ENCODE results near the gene PGA5.
"Not testable (repeated sequence)": the region's sequence is repeated elsewhere in the genome, so short reads cannot be mapped to it uniquely, and the experiment has no call there.

The PGA5 gene

DNA sequence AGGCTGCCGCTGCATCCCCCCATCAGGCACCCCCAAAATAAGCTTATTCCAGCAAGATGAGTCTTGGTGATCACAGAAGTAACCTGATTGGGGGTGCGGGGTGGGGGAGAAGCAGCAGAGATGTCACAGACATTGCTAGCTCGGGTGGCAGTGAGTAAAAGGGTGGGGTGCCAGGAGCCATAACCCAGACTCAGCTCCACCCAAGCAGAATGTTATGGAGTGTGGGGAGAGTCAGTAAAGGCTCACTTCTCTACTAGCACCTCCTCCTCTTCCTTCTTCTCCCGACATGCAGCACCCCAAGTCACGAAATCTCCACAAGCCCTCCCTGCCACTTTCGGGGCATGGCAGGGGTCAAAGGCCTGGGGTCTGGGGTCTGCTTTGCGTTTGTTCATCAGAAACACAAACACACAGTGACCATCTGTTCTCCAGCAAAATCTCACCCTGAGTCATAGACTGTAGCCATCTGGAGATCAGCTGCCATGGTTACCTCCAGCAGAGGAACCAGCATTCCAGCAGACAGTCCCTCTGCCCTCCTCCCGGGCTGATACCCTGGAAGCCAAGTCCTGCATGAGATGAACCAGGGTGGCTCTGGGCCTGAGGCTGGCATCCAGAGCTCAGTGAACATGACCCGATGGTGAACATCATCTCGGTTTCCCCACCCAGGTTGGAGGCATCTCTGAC, 14.4 kb upstream of the PGA5 start:
- FAIRE-seq; DNase-seq (ENCODE audit: low spot score): not testable (repeated sequence)

DNA sequence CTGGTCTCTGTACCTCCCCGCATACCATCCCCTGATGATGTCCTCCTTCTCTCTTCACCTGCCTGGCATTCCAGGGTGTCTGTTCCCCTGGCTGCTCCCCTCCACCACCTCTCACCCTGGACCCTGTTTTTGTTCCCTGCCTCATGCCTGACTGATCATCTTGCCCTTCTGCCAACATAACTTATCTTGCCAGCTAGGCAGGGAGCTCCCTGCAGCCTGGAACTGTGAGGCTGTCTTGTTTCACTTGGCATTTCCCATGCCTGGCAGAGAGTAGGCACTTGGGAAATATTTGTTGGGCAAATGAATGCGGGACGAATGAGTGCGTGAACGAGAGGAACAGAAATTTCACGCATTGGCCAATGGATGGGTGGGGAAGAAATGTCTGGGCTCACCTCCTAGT, 11.5 kb upstream of the PGA5 start:
- FAIRE-seq; DNase-seq (ENCODE audit: low spot score): not testable (repeated sequence)

DNA sequence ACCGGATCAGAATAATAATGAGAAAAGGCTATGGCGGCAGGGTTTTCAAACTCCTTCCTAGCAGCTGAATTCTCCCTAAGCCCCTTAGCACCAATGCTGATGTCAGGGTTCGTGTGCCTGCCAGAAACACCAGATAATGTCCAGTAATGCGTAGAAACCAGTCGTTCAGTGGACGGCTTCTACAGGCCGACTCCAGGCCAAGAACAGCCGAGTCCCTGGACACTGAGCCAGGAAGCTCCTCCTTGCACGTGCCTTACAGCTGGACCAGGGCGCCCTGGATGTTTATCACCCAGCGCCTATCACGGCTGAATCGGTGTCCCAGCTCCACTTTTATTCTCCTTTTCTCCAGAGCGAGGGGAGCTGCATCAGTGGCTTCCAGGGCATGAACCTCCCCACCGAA, 9.9 kb upstream of the PGA5 start:
- not testable (repeated sequence) for FAIRE-seq; DNase-seq (ENCODE audit: low spot score)

DNA sequence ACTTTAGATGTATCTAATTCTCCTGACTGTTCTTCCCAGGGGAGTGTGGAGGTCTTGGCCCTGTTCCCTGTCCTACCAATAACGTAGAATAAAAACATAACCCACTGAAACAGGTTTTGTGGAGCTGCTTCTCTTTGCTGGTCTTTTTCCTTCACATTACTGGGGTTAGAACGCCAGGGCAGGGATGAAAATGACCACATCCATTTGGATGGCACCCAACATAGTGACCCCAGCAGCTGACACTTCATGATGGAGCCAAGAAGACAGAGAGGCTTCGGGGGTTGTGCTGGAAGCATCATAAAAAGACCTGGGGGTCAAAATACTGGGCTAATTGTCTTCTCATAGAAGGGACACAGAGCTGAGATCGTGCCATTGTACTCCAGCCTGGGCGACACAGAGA, 9.4 kb upstream of the PGA5 start:
- not testable (repeated sequence) for DNase-seq (ENCODE audit: low spot score); FAIRE-seq

DNA sequence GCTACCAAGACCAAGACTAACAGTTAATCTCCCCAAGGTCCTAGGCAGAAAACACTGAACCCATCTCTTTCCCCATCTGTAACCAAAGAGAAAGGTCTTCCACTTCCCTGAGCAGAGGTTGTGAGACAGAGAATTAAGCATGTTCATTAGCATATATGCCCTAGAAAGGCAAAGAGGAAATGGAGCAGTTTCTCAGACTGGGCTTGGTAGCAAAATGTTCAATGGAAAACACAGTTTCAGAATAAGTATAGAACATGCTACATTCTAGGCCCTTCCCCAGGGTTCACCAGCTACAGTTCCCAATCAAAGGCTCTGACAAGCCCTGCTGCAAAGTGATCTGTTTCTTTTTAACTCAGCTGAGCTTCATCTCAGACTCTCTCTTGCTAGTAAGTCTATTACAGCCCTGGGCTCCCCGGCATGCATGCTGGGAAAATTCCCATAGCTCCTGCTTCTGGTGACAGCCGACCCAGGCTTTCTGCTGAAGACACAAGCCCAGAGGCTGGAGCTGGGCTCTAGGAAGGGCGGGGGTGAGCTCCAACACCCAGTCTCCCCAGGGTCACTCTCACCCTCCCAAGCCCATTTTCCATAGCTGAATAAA, 8.3 kb upstream of the PGA5 start:
- FAIRE-seq; DNase-seq (ENCODE audit: low spot score): not testable (repeated sequence)

DNA sequence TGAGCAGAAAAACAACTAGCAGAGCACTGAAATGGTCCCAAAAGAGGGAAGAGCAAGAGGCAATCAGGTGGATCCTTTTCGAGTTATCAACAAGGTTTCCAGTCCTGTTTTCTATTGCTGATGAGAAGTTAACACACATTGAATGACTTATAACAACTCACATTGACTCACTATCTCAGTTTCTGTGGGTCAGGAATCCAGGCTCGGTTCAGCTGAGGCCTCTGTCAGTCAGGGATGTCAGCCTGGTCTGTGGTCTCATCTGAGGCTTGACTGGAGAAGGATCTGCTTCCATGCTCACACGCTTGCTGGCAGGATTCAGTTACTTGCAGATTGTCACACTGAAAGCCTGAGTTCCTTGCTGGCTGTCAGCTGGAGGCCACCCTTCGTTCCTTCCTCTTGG, 3.8 kb upstream of the PGA5 start:
- FAIRE-seq; DNase-seq (ENCODE audit: low spot score): not testable (repeated sequence)

DNA sequence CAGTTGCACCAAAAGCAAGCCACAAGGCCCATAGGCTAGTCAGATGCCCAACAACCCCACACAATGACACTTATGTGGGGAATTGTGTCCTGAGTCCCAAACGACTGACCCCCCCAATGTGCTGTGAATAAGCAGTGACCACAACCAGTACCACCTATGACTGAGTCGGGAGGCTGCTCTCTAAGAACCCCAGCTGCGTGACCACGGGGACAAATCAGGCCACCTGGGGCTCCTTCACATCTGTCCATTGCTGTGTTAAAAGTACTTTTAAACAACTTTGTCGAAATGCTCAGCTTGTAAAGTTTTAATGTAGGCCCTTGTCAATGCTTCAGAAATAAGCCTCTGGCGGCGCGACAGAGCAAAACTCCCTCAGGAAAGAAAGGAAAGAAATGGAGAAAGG, 687 bp upstream of the PGA5 start:
- not testable (repeated sequence) for FAIRE-seq; DNase-seq (ENCODE audit: low spot score)

DNA sequence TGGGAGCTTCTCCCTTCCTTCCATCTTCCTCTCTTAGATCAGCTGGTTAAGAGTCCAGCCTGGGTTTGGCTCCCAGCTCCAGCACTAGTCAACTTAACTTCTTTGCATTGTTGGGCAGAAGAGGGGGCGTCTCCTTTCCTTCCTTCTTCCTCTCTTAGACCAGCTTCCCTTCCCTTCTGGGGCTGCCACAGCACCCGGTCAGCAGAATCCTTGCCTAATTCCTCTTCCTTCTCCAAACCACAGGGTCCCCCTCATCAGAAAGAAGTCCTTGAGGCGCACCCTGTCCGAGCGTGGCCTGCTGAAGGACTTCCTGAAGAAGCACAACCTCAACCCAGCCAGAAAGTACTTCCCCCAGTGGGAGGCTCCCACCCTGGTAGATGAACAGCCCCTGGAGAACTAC, 551 bp downstream of the PGA5 start:
- DNase-seq (ENCODE audit: low spot score); FAIRE-seq: not testable (repeated sequence)

DNA sequence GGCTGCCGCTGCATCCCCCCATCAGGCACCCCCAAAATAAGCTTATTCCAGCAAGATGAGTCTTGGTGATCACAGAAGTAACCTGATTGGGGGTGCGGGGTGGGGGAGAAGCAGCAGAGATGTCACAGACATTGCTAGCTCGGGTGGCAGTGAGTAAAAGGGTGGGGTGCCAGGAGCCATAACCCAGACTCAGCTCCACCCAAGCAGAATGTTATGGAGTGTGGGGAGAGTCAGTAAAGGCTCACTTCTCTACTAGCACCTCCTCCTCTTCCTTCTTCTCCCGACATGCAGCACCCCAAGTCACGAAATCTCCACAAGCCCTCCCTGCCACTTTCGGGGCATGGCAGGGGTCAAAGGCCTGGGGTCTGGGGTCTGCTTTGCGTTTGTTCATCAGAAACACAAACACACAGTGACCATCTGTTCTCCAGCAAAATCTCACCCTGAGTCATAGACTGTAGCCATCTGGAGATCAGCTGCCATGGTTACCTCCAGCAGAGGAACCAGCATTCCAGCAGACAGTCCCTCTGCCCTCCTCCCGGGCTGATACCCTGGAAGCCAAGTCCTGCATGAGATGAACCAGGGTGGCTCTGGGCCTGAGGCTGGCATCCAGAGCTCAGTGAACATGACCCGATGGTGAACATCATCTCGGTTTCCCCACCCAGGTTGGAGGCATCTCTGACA, 4.4 kb downstream of the PGA5 start:
- not testable (repeated sequence) for DNase-seq (ENCODE audit: low spot score); FAIRE-seq

DNA sequence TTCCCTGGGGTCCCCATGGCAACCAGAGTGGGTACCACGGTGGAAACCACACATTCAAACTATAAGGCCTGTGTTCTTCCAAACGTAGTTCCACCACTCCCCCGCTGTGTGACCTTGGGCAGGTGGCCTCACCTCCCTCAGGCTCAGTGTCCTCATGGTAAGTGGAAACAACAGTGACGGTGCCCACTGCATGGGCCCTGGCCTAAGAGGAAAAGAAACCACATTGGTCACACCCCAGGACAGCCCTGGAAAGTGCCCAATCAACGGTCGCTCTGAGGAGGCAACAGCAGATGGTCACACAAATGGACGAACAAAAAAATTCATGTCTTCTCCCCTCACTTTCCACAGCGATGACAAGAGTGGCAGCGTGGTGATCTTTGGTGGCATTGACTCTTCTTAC, 7.1 kb downstream of the PGA5 start:
- not testable (repeated sequence) for FAIRE-seq; DNase-seq (ENCODE audit: low spot score)

DNA sequence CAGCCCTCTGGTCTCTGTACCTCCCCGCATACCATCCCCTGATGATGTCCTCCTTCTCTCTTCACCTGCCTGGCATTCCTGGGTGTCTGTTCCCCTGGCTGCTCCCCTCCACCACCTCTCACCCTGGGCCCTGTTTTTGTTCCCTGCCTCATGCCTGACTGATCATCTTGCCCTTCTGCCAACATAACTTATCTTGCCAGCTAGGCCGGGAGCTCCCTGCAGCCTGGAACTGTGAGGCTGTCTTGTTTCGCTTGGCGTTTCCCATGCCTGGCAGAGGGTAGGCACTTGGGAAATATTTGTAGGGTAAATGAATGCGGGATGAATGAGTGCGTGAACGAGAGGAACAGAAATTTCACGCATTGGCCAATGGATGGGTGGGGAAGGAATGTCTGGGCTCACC, 8.2 kb downstream of the PGA5 start:
- not testable (repeated sequence) for FAIRE-seq; DNase-seq (ENCODE audit: low spot score)

DNA sequence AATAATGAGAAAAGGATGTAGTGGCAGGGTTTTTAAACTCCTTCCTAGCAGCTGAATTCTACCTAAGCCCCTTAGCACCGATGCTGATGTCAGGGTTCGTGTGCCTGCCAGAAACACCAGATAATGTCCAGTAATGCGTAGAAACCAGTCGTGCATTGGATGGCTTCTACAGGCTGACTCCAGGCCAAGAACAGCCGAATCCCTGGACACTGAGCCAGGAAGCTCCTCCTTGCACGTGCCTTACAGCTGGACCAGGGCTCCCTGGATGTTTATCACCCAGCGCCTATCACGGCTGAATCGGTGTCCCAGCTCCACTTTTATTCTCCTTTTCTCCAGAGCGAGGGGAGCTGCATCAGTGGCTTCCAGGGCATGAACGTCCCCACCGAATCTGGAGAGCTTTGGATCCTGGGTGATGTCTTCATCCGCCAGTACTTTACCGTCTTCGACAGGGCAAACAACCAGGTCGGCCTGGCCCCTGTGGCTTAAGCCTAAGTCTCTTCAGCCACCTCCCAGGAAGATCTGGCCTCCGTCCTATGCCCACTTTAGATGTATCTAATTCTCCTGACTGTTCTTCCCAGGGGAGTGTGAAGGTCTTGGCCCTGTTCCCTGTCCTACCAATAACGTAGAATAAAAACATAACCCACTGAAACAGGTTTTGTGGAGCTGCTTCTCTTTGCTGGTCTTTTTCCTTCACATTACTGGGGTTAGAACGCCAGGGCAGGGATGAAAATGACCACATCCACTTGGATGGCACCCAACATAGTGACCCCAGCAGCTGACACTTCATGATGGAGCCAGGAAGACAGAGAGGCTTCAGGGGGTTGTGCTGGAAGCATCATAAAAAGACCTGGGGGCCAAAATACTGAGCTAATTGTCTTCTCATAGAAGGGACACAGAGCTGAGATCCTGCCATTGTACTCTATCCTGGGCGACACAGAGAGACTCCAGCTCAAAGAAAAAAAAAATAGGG, 10.1 kb downstream of the PGA5 start:
- FAIRE-seq; DNase-seq (ENCODE audit: low spot score): not testable (repeated sequence)

DNA sequence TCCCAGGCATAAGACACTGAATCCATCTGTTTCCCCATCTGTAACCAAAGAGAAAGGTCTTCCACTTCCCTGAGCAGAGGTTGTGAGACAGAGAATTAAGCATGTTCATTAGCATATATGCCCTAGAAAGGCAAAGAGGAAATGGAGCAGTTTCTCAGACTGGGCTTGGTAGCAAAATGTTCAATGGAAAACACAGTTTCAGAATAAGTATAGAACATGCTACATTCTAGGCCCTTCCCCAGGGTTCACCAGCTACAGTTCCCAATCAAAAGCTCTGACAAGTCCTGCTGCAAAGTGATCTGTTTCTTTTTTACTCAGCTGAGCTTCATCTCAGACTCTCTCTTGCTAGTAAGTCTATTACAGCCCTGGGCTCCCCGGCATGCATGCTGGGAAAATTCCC, 11.4 kb downstream of the PGA5 start:
- not testable (repeated sequence) for DNase-seq (ENCODE audit: low spot score); FAIRE-seq

DNA sequence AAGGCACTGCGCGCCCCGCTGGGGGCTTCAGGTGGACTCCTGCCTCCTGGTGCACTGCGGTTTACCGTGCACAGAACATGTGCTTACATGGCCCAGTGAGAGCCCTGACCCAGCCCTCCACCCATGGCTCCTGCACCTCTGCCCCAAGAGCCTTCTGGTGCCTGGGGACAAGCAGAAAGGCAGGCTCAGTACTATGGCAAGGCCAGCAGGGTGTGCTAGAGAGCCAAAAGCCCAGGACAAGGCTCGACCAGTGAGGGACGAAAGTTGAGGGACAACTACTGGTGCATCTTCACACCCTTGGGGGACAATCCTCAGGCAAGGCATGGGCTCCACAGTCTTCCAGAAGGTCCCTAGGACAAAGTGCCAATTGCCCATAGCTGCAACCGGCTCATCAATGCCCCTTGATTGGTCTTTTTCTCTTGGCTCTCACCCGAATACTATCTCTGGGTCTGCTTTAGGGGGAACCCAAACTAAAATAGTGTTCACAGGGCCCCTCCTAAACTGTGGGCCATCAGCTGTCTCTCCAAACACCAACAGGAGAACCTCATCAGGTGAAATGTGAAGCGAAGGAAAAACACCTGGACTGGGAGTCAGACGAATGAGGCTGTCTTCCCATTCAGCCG, 13.5 kb downstream of the PGA5 start:
- no peak for FAIRE-seq
- DNase-seq (ENCODE audit: low spot score), result peak; percentile 81

DNA sequence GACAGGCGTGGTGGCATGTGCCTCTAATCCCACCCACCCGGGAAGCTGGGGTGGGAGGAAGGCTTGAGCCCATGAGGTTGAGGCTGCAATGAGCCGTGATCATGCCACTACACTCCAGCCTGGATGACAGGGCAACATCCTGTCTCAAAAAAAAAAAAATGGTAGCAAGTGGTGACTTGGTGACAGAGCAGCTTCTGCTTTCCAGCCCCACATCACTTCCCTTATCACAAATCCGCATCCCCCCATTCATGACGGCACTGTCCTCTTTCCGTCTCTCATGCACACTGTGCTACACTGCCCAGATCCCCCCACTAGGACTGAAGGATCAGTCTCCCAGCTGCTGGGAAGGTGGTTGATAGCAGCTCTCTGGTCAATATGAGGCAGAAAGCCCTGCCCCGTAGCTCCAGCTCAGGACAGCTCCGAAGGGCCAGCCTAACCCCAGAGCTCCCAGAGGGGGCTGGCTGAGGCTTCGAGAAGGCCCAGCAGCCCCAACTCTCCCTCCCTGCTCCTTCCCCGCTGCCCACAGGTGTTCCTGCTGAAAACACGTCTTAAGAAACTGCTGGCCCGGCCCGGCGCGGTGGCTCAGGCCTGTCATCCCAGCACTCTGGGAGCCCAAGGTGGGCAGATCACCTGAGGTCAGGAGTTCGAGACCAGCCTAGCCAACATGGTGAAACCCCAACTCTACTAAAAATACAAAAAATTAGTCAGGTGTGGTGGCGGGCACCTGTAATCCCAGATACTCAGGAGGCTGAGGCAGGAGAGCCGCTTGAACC, 15.9 kb downstream of the PGA5 start:
- DNase-seq (ENCODE audit: low spot score) (no peak), FAIRE-seq (no peak)

DNA sequence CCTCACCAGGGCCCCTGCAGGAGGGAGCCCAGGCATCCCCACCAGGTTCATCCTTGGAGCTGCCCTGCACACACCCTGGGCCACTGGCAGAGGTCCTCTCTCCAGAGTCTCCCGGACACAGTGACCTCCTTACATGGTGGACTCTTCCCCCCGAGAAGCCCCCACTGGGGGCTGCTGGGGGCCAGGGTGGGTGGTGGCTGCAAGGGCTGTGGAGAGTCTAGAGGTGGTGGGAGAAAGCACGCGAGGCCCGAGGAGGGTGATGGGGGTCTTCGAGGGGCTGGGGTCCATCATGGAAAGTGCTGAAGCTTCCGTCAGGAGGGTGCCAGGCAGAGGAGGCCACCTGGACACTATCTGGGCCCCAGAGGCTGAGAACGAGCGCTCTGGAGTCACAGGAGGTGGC, 17.6 kb downstream of the PGA5 start:
- FAIRE-seq, result no peak

DNA sequence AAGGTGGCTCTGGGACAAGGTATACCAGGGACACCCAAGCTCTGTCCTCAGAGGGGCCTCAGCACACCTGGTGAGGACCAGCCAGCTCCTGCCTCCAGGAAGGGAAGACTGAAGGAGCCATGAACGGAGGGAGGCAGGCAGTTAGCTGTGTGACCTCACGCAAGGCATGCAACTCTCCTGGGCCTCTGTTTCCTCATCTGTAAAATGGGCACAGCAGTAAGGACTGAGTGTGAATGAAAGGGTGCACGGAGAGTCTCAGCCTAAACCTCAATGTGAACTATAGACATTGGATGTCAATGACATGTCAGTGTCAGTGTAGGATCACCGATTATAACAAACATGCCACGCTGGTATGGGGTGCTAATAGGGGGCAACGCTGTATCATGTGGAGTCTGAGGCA, 18.4 kb downstream of the PGA5 start:
- DNase-seq (ENCODE audit: low spot score) (no peak), FAIRE-seq (no peak)

More for the DNA sequence above, 17.6 kb downstream of the PGA5 start:
- DNase-seq (ENCODE audit: low spot score), result no peak

DNA sequence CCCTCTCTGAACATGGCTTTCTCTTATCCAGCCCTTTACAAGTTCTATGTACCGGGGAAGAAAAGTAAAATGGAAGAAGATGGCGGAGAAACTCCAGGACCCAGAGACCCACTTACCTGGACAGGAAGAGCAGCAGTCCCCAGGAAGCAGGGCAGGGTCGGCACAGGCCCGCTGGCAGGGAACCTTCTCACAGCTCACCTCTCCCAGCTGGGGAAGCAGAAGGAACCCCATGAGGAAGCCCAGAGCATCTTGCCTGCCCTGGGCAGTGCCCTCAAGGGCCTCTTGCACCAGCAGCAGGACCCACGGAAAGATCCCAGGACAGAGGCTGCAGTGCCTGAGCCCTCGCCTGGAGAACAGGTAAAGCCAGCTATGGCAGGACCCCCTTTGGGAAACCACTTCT, 23.4 kb downstream of the PGA5 start:
- DNase-seq (ENCODE audit: low spot score), result no peak
- FAIRE-seq, result no peak

DNA sequence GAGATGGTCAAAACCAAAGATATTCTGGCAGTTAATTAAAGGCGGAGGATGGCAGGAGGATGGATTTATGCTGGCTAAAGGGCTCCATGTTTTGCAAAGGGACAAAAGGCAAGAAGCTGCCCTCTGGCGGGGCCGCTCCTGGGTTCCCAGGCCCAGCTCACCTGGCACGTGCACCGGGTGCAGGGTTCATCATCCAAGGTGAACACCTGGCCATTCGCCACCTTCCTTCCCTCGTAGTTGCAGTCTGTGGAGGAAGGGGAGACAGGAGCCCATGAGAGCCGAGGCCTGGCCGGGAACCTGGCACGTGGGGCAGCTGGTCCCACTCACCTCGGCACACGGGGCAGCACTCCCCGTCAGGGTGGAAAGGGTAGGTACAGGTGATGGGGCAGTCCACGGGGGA, 23.8 kb downstream of the PGA5 start:
- DNase-seq (ENCODE audit: low spot score) (no peak), FAIRE-seq (no peak)

DNA sequence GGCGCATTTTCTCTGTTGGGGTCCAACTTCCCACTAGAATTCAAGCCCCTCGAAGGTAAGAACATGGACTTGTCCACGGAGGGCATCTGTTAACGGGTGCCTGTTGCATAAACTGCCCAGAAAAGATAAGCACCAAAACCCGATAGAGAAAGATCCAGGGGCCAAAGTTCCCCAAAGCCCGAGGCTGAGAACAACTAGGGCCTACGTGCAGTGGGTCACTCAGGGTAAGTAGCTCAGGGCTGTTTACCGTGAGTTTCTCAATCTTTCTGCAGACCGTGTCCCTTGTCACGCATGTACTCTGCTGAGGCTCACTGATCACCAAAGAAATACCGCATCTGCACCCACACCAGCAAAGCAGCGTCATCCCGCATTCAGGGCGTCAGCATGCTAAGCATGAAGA, 24.4 kb downstream of the PGA5 start:
- FAIRE-seq, result no peak
- DNase-seq (ENCODE audit: low spot score), result no peak
